ENCODE data around the gene NKAIN2. TPM values are rescaled to one million over a fixed set of nuclear protein-coding genes. Genes with fewer than 3 reads are reported as not detected.
"Not testable (repeated sequence)": the region's sequence is repeated elsewhere in the genome, so short reads cannot be mapped to it uniquely, and the experiment has no call there.

The NKAIN2 gene
- total RNA-seq, 1 donor from 2014 or later, result 109 TPM

DNA sequence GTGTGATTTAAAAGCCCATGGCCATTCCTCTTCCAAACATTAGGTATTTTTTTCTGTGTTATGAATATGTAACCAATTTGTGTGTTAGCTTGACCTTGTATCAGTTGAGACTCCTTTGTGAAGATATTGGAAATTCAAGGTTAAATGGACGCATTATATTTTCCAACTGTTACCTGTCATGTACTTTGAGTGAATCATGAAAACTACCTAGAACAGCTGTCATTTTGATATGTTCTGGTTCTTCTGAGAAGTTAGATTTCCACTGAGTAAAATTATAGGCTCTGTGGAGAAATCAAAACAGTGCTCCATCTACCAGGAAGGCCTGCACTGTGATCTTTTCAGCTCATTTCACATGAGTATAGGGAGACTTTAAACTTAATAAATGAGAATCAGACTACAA, 470.0 kb downstream of the NKAIN2 start:
- no peak for FAIRE-seq
- no peak for DNase-seq (ENCODE audit: low spot score in 2 of 2)

DNA sequence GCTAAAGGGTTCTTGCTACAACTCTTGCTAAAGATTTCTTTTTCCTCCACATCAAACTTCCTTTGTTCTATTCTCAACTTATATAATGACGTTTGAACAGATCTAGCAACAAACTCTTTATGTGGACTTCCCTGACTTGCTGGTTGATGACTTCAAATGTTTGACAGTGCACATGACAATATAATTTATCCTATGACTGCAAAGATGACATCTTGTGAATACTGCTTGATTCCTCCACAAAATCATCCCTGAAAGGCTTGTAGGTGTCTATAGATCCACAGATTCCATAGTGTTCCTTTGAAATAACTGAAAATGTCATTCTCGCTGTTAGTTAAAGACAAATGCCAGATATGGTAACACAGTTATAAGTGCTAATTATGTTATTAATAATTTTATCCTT, 478.9 kb downstream of the NKAIN2 start:
- FAIRE-seq, result no peak
- no peak for DNase-seq (ENCODE audit: low spot score in 2 of 2)

DNA sequence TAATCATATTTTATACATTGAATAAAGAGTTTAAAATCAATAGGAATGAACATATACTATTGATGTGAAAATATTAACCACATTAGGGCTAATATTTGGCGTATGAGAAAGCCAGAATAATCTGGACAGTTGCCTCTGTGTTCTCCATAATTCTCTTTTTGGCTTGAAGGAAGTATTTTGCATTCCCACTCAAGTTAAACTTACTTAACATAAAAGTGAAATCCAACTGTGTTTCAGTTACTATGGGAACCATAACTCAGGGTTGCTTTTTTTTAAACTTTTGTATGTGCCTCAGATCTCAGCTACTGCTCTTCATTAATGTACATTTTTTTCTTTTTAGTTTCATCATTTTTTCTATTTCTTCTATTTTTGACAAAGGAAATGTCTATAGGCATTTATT, 479.8 kb downstream of the NKAIN2 start:
- no peak for FAIRE-seq
- DNase-seq (ENCODE audit: low spot score in 2 of 2), result no peak

- DNase-seq (ENCODE audit: low spot score in 2 of 2) (no peak), FAIRE-seq (no peak)
These were observed 481.5 kb downstream of the NKAIN2 start for GRCh38 chr6:124285146-124285545.

DNA sequence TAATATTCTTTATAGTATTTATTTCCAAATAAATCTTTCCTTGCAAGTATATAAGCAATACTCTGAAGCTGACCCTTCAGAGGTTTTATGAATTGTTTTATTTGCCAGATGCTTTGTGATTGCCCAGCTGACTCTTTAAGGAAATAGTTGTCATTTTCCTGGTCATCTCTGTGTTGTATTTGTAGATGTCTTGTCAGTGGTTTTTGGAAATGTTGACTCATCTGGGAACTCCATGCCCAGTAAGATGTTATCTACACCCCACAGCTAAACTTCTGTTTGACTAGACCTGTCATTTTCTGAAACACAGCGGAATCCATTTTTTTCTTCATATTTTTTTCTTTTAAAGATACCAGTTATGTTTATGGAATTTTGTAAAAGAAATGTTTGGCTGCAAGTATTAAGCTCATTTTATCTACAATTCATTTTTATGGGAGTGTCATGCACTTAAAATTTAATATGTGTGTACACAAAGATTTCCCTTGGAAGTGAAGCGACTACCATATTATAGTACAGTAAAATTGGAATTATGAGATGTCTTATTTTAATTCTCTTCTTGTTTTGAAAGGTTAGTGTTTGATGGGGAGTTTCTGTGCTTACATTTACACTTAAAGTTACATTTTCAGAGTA, 491.0 kb downstream of the NKAIN2 start:
- no peak for DNase-seq (ENCODE audit: low spot score in 2 of 2)
- no peak for FAIRE-seq

DNA sequence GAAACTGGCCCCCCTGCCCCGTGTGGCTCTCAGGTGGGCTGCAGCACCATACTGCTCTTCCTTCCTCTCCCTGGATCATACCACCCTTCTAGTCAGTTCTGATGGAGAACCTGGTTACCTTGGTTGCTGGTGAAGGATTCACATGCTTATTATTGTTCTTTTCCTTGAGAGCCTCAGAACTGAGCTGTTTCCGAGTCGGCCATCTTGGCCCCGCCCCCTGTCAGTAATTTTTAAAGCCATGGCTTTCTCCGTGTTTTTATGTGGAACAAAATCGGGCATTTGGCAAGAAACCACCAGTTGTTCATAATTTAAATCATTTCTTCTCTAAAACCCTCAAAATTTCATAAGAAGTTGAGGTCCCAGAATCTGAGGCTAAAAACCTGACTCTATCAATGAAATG, 493.8 kb downstream of the NKAIN2 start:
- DNase-seq (ENCODE audit: low spot score in 2 of 2) (no peak), FAIRE-seq (no peak)

DNA sequence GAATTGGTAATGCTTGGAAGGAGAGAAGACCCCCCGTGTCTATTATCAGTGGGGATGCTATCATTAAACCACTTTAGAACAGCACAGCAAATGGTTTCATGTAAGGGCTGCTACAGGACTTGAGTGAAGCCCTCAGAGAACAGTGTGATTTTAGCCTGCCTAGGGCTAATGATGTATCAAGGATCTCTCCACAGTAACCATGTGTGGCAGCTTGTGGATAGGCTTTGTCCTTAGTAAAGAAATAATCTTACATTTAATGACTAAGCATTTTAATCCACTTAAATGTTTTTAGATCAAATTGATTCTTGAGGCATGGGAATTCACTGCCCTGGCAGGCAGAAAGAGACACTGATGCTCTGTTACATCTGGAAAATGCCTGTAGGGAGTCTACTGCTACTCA, 495.1 kb downstream of the NKAIN2 start:
- DNase-seq (ENCODE audit: low spot score in 2 of 2), result no peak
- FAIRE-seq, result no peak

GRCh38 chr6:124300907-124301306, 497.2 kb downstream of the NKAIN2 start:
- FAIRE-seq; DNase-seq (ENCODE audit: low spot score in 2 of 2): not testable (repeated sequence)

GRCh38 chr6:124303971-124304370, 500.3 kb downstream of the NKAIN2 start:
- no peak for FAIRE-seq
- DNase-seq (ENCODE audit: low spot score in 2 of 2), result no peak

DNA sequence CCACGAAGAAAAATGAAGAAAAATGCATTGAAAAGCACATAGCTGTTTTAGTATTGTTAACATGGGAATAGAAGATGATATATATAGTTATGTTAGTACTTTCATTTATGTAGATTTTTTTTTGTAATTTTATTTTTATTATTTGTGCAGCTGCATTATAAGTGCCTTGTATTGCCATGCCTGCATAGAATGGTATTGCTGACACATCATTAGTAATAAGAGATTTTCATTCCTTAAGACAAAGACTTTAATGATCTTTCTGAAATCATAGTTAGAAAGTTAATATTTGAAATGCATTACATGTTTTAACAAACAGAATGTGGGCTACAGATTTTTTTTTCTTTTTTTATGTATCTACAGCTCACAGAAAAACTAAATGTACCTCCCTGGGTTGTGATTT, 506.5 kb downstream of the NKAIN2 start:
- no peak for DNase-seq (ENCODE audit: low spot score in 2 of 2)
- no peak for FAIRE-seq

GRCh38 chr6:124319410-124319809, 515.7 kb downstream of the NKAIN2 start:
- FAIRE-seq (no peak), DNase-seq (ENCODE audit: low spot score in 2 of 2) (no peak)

- FAIRE-seq (no peak), DNase-seq (ENCODE audit: low spot score in 2 of 2) (no peak)
These were observed 520.6 kb downstream of the NKAIN2 start for GRCh38 chr6:124324237-124324636.

- DNase-seq (ENCODE audit: low spot score in 2 of 2) (no peak), FAIRE-seq (no peak)
These were observed 526.5 kb downstream of the NKAIN2 start for GRCh38 chr6:124330197-124330596.

- FAIRE-seq, result no peak
- no peak for DNase-seq (ENCODE audit: low spot score in 2 of 2)
These were observed 530.7 kb downstream of the NKAIN2 start for GRCh38 chr6:124334359-124334758.

GRCh38 chr6:124339610-124340334, 536.1 kb downstream of the NKAIN2 start:
- DNase-seq (ENCODE audit: low spot score in 2 of 2) (no peak), FAIRE-seq (no peak)

GRCh38 chr6:124348339-124348738, 544.7 kb downstream of the NKAIN2 start:
- not testable (repeated sequence) for FAIRE-seq; DNase-seq (ENCODE audit: low spot score in 2 of 2)

DNA sequence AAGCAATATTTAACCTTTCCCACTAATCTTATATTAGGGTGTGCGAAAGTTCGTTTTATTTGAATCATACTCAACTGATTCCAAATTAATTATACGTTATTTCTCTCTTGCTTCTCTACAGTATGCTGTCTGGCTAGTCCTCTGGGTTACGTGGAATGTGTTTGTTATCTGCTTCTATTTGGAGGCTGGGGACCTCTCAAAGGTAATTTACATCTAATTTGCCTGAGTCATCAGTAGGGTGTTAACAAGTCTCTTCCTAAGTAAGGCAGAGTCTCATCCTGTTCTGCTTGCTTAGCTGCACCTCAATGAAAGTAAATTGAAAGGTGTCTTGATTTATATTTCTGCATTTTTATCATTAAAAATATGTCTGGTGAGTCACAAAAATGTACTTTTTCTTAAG, 551.5 kb downstream of the NKAIN2 start:
- FAIRE-seq (no peak), DNase-seq (ENCODE audit: low spot score in 2 of 2) (no peak)

GRCh38 chr6:124356276-124356810, 552.7 kb downstream of the NKAIN2 start:
- FAIRE-seq, result no peak
- DNase-seq (ENCODE audit: low spot score in 2 of 2), result no peak

- no peak for FAIRE-seq
- DNase-seq (ENCODE audit: low spot score in 2 of 2), result no peak
These were observed 553.1 kb downstream of the NKAIN2 start for GRCh38 chr6:124356811-124357210.

DNA sequence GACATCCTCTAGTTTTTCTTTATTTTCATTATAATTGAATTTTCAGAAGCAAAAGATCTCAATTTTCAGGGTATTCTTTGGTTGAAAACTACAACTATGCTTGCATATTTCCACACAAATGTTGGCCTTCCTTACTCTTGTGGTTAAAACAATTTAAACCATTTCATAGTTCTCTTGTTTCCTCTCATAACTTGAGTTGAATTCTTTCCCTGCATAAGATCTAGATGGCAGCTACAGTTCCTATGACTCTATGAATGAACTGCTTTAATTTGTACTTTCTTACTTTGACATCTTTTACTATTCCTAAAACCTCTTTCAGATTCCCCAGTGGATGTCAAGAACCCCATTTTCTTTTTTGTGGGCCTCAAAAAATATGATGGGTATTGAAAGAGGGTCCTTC, 564.5 kb downstream of the NKAIN2 start:
- DNase-seq (ENCODE audit: low spot score in 2 of 2) (no peak), FAIRE-seq (no peak)

DNA sequence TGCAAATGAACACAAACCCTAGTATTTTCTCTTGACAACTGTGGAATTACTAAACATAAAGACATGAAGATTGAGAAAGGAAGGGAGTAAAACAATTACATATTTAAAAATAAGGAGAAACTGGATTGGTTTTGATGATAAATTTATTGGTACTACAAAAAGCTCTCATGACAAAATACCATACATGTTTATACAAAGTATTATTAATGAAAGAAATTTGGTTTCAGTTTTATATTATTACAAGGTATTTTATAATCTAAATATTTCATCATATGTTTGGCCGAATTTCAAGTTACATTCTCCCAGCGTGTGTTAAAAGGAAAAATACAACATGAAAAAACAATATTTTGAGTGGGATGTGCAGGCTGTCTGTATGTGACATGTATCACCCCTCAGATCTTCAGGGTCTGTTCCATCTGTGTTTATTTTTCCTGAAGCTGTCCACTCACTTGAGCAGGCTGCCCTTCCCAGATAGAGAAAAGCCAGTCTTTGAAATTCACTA, 568.4 kb downstream of the NKAIN2 start:
- FAIRE-seq (no peak), DNase-seq (ENCODE audit: low spot score in 2 of 2) (no peak)

DNA sequence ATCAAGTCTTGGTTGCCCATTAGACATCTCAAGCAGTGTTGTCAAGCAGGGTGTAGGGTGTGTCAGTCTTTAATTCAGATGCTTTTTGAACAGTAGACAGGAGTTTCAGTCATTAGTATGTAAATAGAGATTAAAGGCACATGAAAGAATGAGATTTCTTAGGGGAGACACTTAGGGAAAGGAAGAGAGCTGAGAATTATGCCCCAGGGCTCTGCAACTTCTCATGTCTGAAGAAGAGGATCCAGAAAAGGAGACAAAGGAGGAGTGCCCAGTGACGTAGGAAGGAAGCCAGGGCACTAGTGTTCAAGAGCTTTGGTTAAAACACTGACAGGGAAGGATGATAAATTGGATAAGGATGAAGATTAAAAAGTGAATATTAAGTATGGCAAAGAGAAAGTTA, 569.7 kb downstream of the NKAIN2 start:
- FAIRE-seq (no peak), DNase-seq (ENCODE audit: low spot score in 2 of 2) (no peak)
